ENCODE data around the gene SLC7A10. TPM values are rescaled to one million over a fixed set of nuclear protein-coding genes. Genes with fewer than 3 reads are reported as not detected.
"Not testable (repeated sequence)": the region's sequence is repeated elsewhere in the genome, so short reads cannot be mapped to it uniquely, and the experiment has no call there.

Gene SLC7A10
- total RNA-seq, 2 donors from 2014 or later, result not detected

- no peaks in the 10 kb centered on the region for H3K9me3 Mint-ChIP-seq
- no peaks in the 10 kb centered on the region for H3K27me3 Mint-ChIP-seq
- no peak for DNase-seq (ENCODE audit: low spot score)
- H3K36me3 Mint-ChIP-seq, result no peaks in the 10 kb centered on the region
- H3K27ac Mint-ChIP-seq, result no peak overlapping the region
- H3K4me3 Mint-ChIP-seq, result no peak overlapping the region
- ATAC-seq, result no peak
- H3K4me1 Mint-ChIP-seq (ENCODE audit: low read depth in 2 of 2), result no peaks in the 10 kb centered on the region
These were observed 13.7 kb downstream of the SLC7A10 start for GRCh38 chr19:33211794-33212435.

DNA sequence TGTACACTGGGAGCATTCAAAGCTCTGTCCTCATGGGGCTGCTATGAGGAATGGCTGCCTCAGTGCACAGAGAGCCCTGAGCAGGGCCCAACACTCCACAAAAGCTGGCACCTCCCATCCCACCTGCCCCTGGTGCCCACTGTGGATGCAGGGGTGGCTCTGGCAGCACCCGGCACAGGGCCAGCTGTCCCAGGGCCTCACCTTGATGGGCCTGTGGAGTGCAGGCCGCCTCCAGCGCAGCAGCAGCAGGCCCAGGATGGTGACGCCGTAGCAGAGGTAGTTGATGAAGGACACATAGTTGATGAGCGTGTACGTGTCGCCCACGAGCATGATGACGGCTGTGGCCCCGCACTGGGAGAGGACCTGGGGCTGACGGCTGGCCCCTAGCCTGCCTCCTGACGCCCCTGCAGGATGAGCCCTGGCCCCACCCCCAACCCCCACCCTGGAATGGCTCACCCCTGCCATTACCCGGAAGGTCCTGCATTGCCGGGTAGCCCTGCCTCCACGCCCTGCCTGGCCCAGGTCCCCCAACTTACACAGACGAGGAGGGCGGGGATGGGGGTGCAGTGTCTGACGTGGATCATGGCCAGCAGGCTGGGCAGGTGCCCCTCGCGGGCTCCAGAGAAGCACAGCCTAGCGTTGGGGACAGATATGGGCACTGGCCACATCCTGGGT, 15.2 kb downstream of the SLC7A10 start:
- no peaks in the 10 kb centered on the region for H3K36me3 Mint-ChIP-seq
- H3K27ac Mint-ChIP-seq, result no peak overlapping the region
- DNase-seq (ENCODE audit: low spot score), result no peak

GRCh38 chr19:33209850-33210230, 15.8 kb downstream of the SLC7A10 start:
- not testable (repeated sequence) for H3K9me3 Mint-ChIP-seq; H3K27ac Mint-ChIP-seq; H3K27me3 Mint-ChIP-seq; H3K4me1 Mint-ChIP-seq (ENCODE audit: low read depth in 2 of 2); H3K36me3 Mint-ChIP-seq; ATAC-seq; DNase-seq (ENCODE audit: low spot score); H3K4me3 Mint-ChIP-seq

More for the DNA sequence above, 15.2 kb downstream of the SLC7A10 start:
- Mint-ChIP-seq H3K4me1 (ENCODE audit: low read depth in 2 of 2) (no peaks in the 10 kb centered on the region), H3K4me3 (no peak overlapping the region), H3K27me3 (no peaks in the 10 kb centered on the region), H3K9me3 (no peaks in the 10 kb centered on the region)
- no peak for ATAC-seq

GRCh38 chr19:33208904-33209849, 16.5 kb downstream of the SLC7A10 start:
- Mint-ChIP-seq H3K27me3 (no peaks in the 10 kb centered on the region), H3K4me1 (ENCODE audit: low read depth in 2 of 2) (no peaks in the 10 kb centered on the region), H3K9me3 (no peaks in the 10 kb centered on the region), H3K36me3 (no peaks in the 10 kb centered on the region), H3K4me3 (no peak overlapping the region), H3K27ac (no peak overlapping the region)
- DNase-seq (ENCODE audit: low spot score) (no peak), ATAC-seq (no peak)

GRCh38 chr19:33208371-33208895, 17.2 kb downstream of the SLC7A10 start:
- DNase-seq (ENCODE audit: low spot score) (no peak), ATAC-seq (no peak)
- Mint-ChIP-seq H3K36me3 (no peaks in the 10 kb centered on the region), H3K4me3 (no peak overlapping the region), H3K9me3 (no peaks in the 10 kb centered on the region), H3K27me3 (no peaks in the 10 kb centered on the region), H3K4me1 (ENCODE audit: low read depth in 2 of 2) (no peaks in the 10 kb centered on the region), H3K27ac (no peak overlapping the region)

GRCh38 chr19:33207903-33208302, 17.7 kb downstream of the SLC7A10 start:
- H3K27me3 Mint-ChIP-seq, result no peaks in the 10 kb centered on the region
- no peaks in the 10 kb centered on the region for H3K36me3 Mint-ChIP-seq
- H3K27ac Mint-ChIP-seq, result no peak overlapping the region
- ATAC-seq (no peak), DNase-seq (ENCODE audit: low spot score) (no peak)
- no peaks in the 10 kb centered on the region for H3K4me1 Mint-ChIP-seq (ENCODE audit: low read depth in 2 of 2)
- no peak overlapping the region for H3K4me3 Mint-ChIP-seq
- H3K9me3 Mint-ChIP-seq, result no peaks in the 10 kb centered on the region

DNA sequence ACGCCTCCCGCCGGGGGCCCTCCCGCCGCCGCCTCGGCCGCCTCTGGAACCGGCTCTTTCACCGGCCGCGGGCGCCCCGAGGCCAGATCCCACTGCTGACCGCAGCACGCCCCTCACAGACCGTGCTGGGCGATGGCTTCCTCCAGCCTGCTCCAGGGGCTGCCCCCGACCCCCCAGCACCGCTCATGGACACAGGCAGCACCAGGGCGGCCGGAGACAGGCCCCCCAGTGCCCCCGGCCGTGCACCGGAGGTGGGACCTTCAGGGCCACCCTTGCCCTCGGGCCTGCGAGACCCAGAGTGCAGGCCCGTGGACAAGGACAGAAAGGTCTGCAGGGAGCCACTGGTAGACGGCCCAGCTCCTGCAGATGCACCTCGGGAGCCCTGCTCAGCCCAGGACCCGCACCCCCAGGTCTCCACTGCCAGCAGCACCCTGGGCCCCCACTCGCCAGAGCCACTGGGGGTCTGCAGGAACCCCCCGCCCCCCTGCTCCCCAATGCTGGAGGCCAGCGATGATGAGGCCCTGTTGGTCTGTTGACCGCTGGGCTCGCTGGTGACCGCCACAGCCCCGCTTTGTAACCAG, 18.5 kb downstream of the SLC7A10 start:
- no peaks in the 10 kb centered on the region for H3K27me3 Mint-ChIP-seq
- ATAC-seq (no peak), DNase-seq (ENCODE audit: low spot score) (no peak)
- no peaks in the 10 kb centered on the region for H3K9me3 Mint-ChIP-seq
- no peak overlapping the region for H3K27ac Mint-ChIP-seq
- H3K4me3 Mint-ChIP-seq, result no peak overlapping the region
- no peaks in the 10 kb centered on the region for H3K36me3 Mint-ChIP-seq
- no peaks in the 10 kb centered on the region for H3K4me1 Mint-ChIP-seq (ENCODE audit: low read depth in 2 of 2)

GRCh38 chr19:33206261-33207039, 19.2 kb downstream of the SLC7A10 start:
- no peak for ATAC-seq
- no peak for DNase-seq (ENCODE audit: low spot score)
- H3K36me3 Mint-ChIP-seq, result no peaks in the 10 kb centered on the region
- H3K4me3 Mint-ChIP-seq, result no peak overlapping the region
- no peak overlapping the region for H3K27ac Mint-ChIP-seq
- no peaks in the 10 kb centered on the region for H3K4me1 Mint-ChIP-seq (ENCODE audit: low read depth in 2 of 2)
- H3K27me3 Mint-ChIP-seq, result no peaks in the 10 kb centered on the region
- H3K9me3 Mint-ChIP-seq, result no peaks in the 10 kb centered on the region

GRCh38 chr19:33205531-33206260, 20.0 kb downstream of the SLC7A10 start:
- no peak for ATAC-seq
- H3K27ac Mint-ChIP-seq, result no peak overlapping the region

GRCh38 chr19:33205110-33205509, 20.5 kb downstream of the SLC7A10 start:
- H3K27me3 Mint-ChIP-seq, result no peaks in the 10 kb centered on the region
- no peaks in the 10 kb centered on the region for H3K9me3 Mint-ChIP-seq
- H3K4me1 Mint-ChIP-seq (ENCODE audit: low read depth in 2 of 2), result no peaks in the 10 kb centered on the region
- no peak overlapping the region for H3K27ac Mint-ChIP-seq
- DNase-seq (ENCODE audit: low spot score) (no peak), ATAC-seq (no peak)
- H3K36me3 Mint-ChIP-seq, result no peaks in the 10 kb centered on the region
- no peak overlapping the region for H3K4me3 Mint-ChIP-seq

More at GRCh38 chr19:33205531-33206260, 20.0 kb downstream of the SLC7A10 start:
- no peaks in the 10 kb centered on the region for H3K4me1 Mint-ChIP-seq (ENCODE audit: low read depth in 2 of 2)
- DNase-seq (ENCODE audit: low spot score), result no peak
- no peaks in the 10 kb centered on the region for H3K9me3 Mint-ChIP-seq
- no peaks in the 10 kb centered on the region for H3K27me3 Mint-ChIP-seq
- no peak overlapping the region for H3K4me3 Mint-ChIP-seq
- H3K36me3 Mint-ChIP-seq, result no peaks in the 10 kb centered on the region

GRCh38 chr19:33204136-33204973, 21.3 kb downstream of the SLC7A10 start:
- Mint-ChIP-seq H3K9me3 (no peaks in the 10 kb centered on the region), H3K36me3 (no peaks in the 10 kb centered on the region), H3K4me1 (ENCODE audit: low read depth in 2 of 2) (no peaks in the 10 kb centered on the region), H3K27me3 (no peaks in the 10 kb centered on the region), H3K27ac (no peak overlapping the region), H3K4me3 (no peak overlapping the region)
- ATAC-seq (no peak), DNase-seq (ENCODE audit: low spot score) (no peak)

GRCh38 chr19:33203529-33203928, 22.1 kb downstream of the SLC7A10 start:
- Mint-ChIP-seq H3K27ac (no peak overlapping the region), H3K9me3 (no peaks in the 10 kb centered on the region), H3K36me3 (no peaks in the 10 kb centered on the region), H3K4me1 (ENCODE audit: low read depth in 2 of 2) (no peaks in the 10 kb centered on the region), H3K27me3 (no peaks in the 10 kb centered on the region), H3K4me3 (no peak overlapping the region)
- DNase-seq (ENCODE audit: low spot score), result no peak
- no peak for ATAC-seq

All from natural killer cell treated with Interleukin-12 subunit alpha and Interleukin-12 subunit beta and Interleukin-15 and Interleukin-18, amount 100 ng/mL, for 72 hours (primary cell).